ENCODE results near the gene OTUD3.
"Not testable (repeated sequence)": the region's sequence is repeated elsewhere in the genome, so short reads cannot be mapped to it uniquely, and the experiment has no call there.

Gene OTUD3

GRCh38 chr1:19882111-19883071 lies at the start of gene OTUD3:
TSS of gene OTUD3 (plus strand) at chr1:19882395. CDS start at chr1:19882514, 119 bp downstream.
- DNase-seq: peak; percentile 99

GRCh38 chr1:19835578-19835977 lies 46.6 kb upstream of the OTUD3 start:
- DNase-seq: no peak

GRCh38 chr1:19837866-19838265 lies 44.3 kb upstream of the OTUD3 start:
- DNase-seq: no peak

GRCh38 chr1:19840228-19840627 lies 42.0 kb upstream of the OTUD3 start:
- DNase-seq: no peak

GRCh38 chr1:19844731-19845495 lies 37.3 kb upstream of the OTUD3 start:
- no peak for DNase-seq

GRCh38 chr1:19845555-19845954 lies 36.6 kb upstream of the OTUD3 start:
- DNase-seq: no peak

GRCh38 chr1:19846338-19846737 lies 35.9 kb upstream of the OTUD3 start:
- no peak for DNase-seq

- DNase-seq: not testable (repeated sequence)
These were observed 34.9 kb upstream of the OTUD3 start for GRCh38 chr1:19847334-19847733.

GRCh38 chr1:19849307-19849706 lies 32.9 kb upstream of the OTUD3 start:
- not testable (repeated sequence) for DNase-seq

- DNase-seq: no peak
These were observed 32.0 kb upstream of the OTUD3 start for GRCh38 chr1:19850214-19850613.

GRCh38 chr1:19852036-19852435 lies 30.2 kb upstream of the OTUD3 start:
- no peak for DNase-seq

- no peak for DNase-seq
These were observed 27.3 kb upstream of the OTUD3 start for GRCh38 chr1:19854866-19855265.

- no peak for DNase-seq
These were observed 23.3 kb upstream of the OTUD3 start for GRCh38 chr1:19858893-19859292.

GRCh38 chr1:19859876-19860275 lies 22.3 kb upstream of the OTUD3 start:
- no peak for DNase-seq

- DNase-seq: no peak
These were observed 21.8 kb upstream of the OTUD3 start for GRCh38 chr1:19860418-19860817.

GRCh38 chr1:19861034-19861433 lies 21.2 kb upstream of the OTUD3 start:
- DNase-seq: no peak

GRCh38 chr1:19861842-19862530 lies 20.2 kb upstream of the OTUD3 start:
- no peak for DNase-seq

GRCh38 chr1:19862944-19863343 lies 19.3 kb upstream of the OTUD3 start:
- no peak for DNase-seq

GRCh38 chr1:19864570-19865160 lies 17.5 kb upstream of the OTUD3 start:
- no peak for DNase-seq

- DNase-seq: no peak
These were observed 16.2 kb upstream of the OTUD3 start for GRCh38 chr1:19866029-19866428.

- DNase-seq: no peak
These were observed 15.4 kb upstream of the OTUD3 start for GRCh38 chr1:19866758-19867157.

GRCh38 chr1:19868575-19868974 lies 13.6 kb upstream of the OTUD3 start:
- DNase-seq: not testable (repeated sequence)

- not testable (repeated sequence) for DNase-seq
These were observed 12.7 kb upstream of the OTUD3 start for GRCh38 chr1:19869453-19869852.
